Middle frontal gyrus (tissue), 1 donor: ENCODE results near the gene SARS2.
A peak's percentile ranks its signal among the peaks of the same experiment; 100 is the strongest.
"Not testable (repeated sequence)": the region's sequence is repeated elsewhere in the genome, so short reads cannot be mapped to it uniquely, and the experiment has no call there.

Experiments
- DNase-seq: peaks from one replicate; pipeline ENCODE4 v3.0.0-alpha.2; 2015; ENCODE audit warnings: low spot score; ENCODE audit errors: extremely low spot score

Gene SARS2

DNA sequence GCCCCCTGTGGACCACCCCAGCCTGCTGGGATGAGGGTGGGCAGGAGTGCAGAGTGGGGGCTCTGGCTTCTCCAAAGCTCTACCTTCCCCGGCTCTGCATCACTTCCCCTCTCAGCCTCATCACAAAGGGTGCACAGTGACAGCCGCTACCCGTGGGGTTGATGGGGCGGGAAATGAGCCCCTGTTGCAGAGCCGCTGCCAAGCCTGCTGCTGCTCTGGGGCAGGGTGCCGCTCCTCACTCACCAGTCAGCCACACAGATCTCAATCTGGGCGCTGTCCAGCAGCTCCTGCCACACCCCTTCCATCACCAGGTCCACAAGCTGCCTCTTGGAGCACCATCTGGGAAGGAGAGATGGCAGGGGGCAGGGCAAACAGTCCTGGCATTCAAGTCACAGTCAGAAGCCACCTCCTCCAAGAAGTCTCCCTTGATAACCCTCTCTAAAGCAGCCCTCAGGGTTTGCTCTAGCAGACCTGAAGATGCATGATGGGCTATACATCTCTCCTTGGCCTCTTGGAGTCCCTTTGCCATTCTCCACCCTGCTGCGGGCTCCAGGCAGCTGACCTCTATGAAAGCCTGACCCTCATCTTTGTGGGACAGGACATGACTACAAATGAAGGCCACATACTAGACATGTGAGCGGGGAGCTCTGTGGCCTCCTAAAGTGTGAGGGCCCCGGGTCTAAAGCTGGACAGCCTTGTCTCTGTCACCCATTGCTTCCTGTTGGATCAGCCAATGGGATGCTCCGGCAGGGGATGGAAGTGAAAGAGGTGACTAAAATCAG lies 15.9 kb upstream of the SARS2 start:
- DNase-seq: no peak

DNA sequence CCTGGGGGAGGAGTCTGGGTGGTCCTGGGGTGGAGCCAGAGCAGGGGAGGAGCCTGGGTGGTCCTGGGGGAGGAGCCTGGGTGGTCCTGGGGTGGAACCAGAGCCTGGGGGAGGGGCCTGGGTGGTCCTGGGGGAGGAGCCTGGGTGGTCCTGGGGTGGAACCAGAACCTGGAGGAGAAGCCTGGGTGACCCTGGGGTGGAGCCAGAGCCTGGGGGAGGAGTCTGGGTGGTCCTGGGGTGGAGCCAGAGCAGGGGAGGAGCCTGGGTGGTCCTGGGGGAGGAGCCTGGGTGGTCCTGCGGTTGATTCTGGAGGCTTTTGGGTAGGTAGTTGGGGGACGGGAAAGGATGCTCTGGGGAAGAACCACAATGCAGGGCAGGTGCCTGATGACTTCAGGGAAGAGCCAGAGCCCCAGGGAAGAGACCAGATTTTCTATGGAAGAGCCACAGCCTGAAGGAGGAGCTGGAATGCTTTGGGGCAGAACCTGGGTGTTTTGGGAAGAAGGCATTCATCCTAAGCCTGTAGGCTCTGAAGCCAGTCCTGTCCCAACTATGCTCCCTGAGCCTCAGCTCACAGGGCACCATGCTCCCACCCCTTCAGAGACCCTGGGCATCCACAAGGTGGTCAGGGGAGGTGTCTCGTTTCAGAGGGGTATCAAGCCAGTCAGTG lies 15.1 kb upstream of the SARS2 start:
- no peak for DNase-seq

DNA sequence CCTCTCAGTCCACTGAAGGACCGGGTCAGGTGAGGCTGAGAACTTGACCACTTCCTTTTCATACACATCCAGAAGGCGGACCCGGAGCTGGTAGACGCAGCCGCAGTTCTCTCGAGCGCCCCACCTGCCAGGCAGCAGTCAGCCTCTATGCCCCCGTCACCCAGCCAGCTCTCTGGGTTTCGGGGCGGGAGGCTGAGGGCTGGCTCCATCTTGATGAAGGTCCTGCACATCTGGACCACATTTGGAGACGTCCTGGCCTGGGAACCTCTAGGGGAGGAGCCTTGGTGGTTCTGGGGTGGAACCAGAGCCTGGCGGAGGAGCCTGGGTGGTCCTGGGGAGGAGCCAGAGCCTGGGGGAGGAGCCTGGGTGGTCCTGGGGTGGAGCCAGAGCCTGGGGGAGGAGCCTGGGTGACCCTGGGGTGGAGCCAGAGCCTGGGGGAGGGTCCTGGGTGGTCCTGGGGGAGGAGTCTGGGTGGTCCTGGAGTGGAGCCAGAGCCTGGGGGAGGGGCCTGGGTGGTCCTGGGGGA lies 14.5 kb upstream of the SARS2 start:
- no peak for DNase-seq

DNA sequence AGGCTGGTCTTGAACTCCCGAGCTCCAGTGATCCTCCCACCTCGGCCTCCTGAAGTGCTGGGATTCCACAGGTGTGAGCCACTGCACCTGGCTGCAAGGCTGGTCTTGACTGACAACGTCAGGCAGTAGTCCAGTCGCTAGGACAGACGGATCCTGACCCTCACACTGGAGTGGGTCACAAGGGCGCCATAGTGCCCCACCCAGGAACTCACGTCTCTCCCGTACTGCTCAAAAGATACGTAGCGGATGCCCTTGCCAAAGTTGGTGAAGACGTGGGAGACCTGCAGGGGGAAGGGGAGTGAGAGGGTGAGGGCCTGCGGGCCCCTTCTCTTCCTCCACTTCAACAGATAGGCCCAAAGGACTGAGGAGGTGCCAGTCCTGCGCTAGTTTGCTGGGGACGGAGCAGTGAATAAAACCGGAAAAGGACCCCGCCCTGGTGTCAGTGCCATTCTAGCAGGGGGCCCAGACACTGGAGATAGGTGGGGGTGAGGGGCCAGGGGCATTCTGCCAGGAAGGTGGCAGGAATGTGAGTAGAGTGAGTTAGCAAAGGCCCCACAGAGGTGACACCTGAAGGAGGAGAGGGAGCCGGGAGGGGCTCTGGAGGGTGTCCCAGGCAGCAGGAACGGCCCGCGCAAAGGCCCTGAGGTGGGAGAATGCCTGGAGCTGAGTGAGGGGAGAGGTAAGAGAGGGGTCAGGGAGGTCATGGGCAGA lies 12.1 kb upstream of the SARS2 start:
- no peak for DNase-seq

DNA sequence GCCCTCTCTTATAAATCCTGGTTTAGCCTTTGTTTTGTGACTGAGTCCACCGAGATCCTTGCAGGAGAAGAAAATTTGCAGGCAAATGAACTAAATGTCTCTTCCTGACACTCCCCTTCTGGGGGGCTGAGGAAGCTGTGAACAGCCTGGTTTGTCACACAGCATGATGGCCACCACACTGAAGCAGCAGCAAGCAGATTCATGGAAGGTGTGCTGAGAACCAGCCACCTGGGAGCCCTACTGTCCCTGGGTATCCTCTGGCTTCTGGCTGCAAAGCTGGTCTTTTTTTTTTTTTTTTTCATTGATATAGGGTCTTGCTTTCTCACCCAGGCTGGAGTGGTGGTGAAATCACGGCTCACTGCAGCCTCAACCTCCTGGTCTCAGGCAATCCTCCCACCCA lies 11.4 kb upstream of the SARS2 start:
- DNase-seq: no peak

DNA sequence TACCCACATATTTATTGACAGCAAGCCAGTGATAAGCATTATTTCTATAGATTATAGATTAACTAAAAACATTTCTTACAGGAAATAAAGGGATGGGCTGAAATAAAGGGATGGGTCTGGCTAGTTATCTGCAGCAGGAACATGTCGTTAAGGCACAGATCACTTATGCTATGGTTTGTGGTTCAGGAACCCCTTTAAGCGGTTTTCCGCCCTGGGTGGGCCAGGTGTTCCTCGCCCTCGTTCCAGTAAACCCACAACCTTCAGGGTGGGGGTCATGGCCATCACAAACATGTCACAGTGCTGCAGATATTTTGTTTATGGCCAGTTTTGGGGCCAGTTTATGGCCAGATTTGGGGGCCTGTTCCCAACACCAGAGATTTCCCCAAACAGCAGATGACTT lies 10.9 kb upstream of the SARS2 start:
- DNase-seq: not testable (repeated sequence)

DNA sequence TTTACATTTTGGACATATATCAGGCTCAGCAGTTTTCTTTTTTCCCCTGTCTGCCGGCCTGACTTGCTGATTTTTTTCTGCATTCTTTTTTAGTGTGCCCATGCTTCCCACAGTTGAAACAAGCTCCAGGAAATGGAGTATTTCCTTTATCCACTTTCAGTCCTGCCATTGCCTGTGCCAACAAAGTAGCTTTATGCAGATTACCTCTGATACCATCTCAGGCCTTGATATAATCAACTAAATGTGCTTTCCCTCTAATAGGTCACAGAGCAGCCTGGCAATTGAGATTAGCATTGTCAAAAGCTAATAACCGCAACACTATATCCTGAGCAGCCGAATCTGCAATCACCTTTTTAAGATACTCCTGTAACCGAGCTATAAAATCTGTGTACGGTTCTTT lies 9.4 kb upstream of the SARS2 start:
- no peak for DNase-seq

DNA sequence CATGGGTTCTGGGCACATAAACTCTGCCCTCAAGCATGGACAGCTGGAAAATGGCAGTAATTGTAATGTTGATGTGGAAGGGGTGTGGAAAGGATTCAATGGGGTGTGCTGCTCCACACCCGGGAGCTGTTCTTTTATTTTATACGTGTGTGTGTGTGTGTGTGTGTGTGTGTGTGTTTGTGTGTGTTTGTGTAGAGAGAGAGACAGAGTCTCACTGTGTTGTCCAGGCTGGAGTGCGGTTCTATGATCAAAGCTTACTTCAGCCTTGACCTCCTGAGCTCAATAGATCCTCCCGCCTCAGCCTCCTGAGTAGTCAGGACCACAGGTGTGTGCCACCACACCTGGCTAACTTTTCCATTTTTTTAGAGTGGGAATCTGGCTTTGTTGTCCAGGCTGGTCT lies 3.0 kb upstream of the SARS2 start:
- DNase-seq: no peak

DNA sequence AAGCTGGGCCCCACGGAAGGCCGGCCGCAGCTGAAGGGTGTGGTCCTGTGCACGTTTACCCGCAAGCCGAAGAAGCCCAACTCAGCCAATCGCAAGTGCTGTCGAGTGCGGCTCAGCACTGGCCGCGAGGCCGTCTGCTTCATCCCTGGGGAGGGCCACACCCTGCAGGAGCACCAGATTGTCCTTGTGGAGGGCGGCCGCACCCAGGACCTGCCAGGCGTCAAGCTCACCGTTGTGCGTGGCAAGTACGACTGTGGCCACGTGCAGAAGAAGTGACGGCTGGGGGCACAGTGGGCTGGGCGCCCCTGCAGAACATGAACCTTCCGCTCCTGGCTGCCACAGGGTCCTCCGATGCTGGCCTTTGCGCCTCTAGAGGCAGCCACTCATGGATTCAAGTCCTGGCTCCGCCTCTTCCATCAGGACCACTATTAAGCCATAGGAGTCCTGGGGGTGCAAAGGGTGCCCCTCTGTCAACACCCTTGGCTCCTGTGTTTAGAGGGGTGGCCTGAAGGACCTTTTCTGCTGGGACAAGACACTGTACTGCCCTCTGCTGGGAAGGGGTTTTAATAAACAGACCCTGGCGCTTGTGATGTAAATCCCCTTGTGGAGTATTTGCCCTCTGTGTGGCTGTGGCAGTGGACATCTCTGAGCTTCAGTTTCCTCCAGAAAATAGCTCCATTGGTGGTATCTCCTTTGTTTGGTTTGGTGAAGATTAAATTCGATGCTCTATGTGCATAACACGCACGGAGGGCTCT lies 2.0 kb upstream of the SARS2 start:
- no peak for DNase-seq

DNA sequence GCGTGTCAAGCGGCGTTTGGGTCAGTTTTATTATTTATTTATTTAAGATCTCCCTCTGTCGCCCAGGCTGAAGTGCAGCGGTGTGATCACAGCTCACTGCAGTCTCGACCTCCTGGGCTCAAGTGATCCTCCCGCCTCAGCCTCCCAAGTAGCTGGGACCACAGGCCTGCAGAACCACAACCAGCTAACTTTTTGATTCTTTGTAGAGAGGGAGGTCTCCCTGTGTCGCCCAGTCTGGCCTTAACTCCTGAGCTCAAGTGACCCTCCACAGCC lies 894 bp upstream of the SARS2 start:
- no peak for DNase-seq

DNA sequence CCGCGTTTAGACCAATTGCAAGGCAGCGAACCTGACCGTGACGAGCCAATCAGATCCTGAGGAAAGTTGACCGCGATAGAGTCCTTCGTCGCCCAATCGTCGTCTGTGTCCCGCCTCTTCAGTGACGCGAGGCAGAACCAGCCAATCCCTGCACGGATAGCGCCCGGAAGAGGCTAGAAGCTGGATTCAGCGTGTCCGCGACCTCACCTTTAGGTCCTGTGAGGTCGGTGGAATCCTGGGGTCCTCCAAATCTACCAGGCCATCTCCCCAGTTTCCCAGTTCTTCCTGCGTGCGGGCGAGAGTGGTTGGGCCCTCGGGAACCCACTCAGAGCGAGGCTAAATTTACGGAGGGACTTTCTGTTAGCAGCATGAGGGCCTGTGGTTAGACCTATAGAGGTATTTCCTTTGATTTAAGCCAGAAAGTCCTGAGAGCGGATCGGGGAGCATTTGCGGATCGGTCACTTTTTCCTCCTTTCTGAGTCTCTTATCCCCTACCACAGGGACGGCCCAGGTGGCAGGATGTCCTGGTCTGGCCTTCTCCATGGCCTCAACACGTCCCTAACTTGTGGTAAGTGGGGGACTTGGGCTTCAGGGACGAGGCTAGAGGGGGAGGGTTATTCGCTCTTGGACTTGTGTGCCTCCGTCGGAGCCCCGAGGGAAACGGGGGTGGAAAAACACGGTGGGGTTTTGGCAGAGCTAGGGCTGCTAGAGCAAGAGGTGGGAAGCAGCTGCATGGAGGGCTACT lies 385 bp upstream of the SARS2 start, which contains the start of gene MRPS12:
MRPS12 (plus strand) TSS at position 169 of the 745 bp plus-strand sequence; CDS start at position 520, 351 bp downstream.
- peak; percentile 98 for DNase-seq

DNA sequence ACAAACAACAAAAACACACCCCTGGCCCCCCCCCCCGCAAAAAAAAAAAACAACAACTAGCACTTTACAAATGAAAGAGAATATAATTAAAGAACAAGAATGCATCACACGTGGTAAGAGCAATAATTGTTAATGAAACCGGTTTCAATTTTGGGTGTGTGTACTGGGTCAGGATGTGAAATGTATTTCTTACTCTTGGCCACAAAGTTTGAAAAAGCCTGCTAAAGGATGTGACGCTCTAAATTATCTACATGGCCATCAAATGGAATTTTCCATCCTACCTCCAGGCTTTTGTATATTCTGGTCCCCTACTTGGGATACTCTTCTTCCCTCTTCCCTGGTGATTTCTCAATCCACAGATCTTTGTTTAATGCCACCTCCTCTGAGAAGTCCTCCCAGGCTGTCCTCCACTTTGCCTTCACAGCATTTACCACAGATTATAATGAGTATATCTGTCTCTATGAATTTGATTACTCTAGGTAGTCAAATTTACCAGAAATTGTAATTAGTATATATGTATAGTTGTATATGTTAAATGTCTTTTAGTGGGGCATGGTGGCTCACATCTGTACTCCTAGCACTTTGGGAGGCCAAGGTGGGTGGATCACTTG lies 2.1 kb downstream of the SARS2 start:
- no peak for DNase-seq

DNA sequence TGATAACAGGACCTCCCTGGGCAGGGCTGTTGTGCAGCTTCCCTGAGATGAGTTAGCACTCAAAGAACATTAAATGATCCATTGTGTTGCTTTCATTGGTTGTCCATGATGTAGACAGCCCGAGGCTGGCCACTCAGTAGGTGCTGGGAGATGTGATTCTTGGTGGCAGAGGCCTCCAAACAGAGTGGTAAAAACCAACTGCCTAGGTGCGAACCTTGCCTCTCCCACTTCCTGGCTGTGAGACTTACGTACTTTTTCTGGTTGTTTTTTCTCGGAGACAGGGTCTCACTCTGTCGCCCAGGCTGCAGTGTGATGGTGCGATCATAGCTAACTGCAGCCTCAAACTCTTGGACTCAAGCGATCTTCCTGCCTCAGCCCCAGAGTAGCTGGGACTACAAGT lies 6.2 kb downstream of the SARS2 start:
- no peak for DNase-seq

DNA sequence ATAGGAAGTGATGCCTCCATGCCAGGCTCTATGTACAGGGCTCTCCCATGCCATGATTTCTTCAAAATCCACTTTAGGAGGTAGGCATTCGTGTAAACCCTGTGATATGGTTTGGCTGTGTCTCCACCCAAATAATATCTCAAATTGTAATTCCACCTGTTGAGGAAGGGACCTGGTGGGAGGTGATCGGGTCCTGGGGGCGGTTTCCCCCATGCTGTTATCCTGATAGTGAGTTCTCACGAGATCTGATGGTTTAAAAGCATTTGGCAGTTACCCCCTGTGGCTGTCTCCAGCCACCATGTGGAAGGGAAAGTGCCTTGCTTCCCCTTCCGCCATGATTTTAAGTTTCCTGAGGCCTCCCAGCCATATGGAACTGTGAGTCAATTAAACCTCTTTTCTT lies 8.1 kb downstream of the SARS2 start:
- no peak for DNase-seq

DNA sequence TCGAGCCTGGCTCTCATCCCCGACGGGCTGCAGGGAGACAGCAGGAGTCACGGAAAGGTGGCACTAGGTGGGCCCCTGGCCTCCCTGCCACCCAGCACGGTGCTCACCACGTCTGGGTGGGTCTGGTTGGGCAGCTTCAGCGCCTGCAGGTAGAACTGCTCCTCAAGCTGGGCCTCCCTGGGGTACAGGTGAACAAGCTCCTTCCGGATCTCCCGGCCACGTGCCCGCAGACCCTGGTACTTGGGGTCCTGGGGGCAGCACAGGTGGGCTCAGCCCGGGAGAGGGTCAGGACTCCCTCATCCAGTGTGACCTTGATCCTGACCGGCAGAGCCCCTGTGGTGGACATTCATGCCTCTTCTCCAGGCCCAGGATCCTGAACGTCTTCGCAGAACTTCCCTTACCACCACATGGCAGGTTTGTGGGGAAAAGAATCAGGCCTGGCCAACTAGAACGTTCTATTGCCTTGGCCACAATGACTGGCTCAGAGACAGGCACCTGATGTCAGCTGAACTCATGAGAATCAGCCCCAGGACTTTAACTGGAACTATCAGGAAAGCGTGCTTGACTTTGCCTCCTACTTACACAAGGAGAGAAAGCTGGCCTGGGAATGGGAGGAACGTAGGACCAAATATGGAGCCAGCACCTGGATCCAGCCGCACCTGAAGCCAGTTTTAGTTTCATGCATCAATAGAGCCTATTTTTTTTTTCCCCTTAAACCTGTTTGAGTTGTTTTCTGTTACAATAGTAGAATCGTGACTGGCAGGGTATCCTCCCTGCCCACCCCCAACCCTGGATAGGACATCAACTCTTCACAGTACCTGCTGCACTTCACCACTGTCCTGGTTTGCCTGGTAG lies 8.9 kb downstream of the SARS2 start:
- no peak for DNase-seq

DNA sequence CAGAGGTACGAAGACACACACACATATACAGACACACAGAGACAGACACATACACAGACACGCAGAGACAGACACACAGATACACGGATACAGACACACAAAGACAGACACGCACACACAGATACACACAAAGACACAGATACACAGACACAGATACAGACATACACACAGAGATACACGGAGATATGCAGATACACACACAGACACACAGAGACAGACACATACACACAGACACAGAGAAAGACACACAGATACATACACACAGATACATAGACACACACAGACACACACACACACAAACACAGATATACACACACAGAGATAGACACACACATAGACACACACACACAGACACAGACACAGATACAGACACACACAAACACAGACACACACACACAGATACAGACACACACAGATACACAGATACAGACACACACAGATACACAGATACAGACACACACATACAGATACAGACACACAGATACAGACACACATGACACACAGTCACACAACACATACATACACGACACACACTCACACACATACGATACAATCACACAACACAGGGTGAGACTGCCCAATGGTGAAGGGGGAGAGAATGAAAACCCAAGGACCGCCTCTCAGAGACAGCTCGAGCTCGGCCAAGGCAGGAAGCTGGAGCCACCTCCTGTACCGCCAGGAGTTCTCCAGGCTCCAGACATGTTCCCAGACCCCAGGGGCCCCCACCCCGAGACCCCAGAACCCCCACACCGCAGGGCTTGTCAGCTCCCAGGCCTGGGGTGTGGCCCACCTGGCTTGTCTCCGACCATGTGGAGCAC lies 9.8 kb downstream of the SARS2 start:
- no peak for DNase-seq

DNA sequence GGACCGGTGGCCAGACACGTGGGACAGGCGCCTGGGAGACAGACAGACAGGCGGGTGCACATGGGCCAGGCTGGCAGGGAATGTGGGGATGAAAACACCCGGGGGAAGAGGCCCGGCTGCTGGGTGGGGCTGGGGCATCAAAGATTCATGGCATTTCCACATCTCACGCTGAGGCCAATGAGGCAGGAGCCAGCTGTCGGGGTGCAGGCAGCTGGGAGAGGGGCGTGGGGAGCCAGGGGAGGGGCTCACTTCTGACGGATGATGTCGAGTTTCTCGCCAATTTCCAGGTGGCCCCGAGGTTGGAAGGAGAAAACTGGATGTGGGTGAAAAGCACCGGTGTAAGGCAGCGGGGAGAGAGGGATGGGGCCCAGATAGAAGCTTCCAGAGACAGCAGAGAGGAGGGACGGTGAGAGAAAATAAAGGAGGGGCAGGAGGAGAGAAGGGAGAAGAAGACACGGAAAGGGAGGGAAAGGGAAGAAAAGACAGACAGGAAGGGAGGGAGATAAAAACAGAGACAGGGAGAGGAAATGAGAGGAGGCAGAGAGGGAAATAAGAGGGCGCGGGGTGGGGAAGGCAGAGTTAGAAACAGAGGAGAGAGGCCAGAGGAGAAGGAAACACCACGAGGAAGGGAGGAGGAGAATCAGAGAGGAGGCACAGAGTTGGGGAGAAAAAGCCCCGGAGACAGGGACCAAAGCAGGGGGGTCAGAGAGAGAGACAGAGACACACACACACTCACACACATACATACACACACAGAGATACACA lies 10.5 kb downstream of the SARS2 start:
- no peak for DNase-seq

DNA sequence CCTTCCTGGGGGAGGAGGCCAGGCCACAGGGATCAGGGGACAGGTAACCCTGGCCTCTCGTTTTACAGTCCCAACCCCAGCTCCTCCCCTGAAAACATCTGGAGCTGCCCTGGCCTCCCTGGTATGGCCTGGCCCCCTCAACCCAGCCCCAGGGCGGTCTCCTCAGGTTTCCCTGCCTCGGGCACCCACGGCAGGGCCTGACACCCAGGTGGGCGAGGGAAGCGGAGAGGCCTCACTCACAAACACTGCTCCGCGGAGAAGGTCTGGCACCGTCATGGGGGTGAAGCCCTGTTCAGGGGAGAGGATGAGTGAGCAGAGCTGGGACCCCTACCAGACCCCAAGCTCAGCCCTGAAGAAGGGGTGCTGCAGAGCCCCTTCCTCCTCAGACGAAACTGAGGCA lies 12.0 kb downstream of the SARS2 start:
- DNase-seq: no peak
